B cell (primary cell): ENCODE data around the gene NAPA. TPM values are rescaled to one million over a fixed set of nuclear protein-coding genes. Genes with fewer than 3 reads are reported as not detected.

Experiments
- ATAC-seq: fragments of 200-7000 bp; cut with Tn5 transposase; one replicate; pipeline ENCODE4 v1.10.0; 2021; ENCODE audit warnings: low read depth, mild to moderate bottlenecking, moderate number of reproducible peaks, moderate library complexity
- CTCF ChIA-PET: fragments of 350-600 bp; sonication (Branson Sonifier 250); formaldehyde crosslinking; loops from one replicate; lab custom pipeline; 2021; ENCODE audit warnings: antibody characterized with exemption, inconsistent platforms; lab: Charles Lee
- POLR2A ChIA-PET: fragments of 350-600 bp; sonication (Branson Sonifier 250); formaldehyde crosslinking; loops from one replicate; lab custom pipeline; 2021; ENCODE audit warnings: antibody characterized with exemption; lab: Charles Lee
- DNase-seq: peaks from one replicate; pipeline ENCODE4 v3.0.0; 2013
- H2AFZ ChIP-seq: 2 replicates; pipeline ENCODE4 v1.6.1; 2012; ENCODE audit warnings: mild to moderate bottlenecking, low read depth, low read length; ENCODE audit not compliant: insufficient read depth, poor library complexity, severe bottlenecking
- H3K27ac ChIP-seq, 2 donors: 1 replicate in 1 of 2; 2 replicates in 1 of 2; pipeline ENCODE4 v1.5.1; 2012 to 2013; ENCODE audit warnings: low read length in 2 of 2, mild to moderate bottlenecking in 2 of 2, moderate library complexity in 1 of 2
- H3K27me3 ChIP-seq, 4 experiments: fragments of 200-600 bp in 1 of 4; sonication (generic) in 1 of 4; replicated peaks in 1 of 4; 1 replicate in 2 of 4; 2 replicates in 2 of 4; pipeline versions ENCODE4 v1.6.1 to v1.7.0; 2013 to 2016; ENCODE audit warnings: low read length in 3 of 4, mild to moderate bottlenecking in 2 of 4, mixed read lengths in 1 of 4, moderate library complexity in 1 of 4; ENCODE audit not compliant: insufficient read depth in 4 of 4, control insufficient read depth in 3 of 4; ENCODE audit errors: control extremely low read depth in 1 of 4
- H3K36me3 ChIP-seq, 2 experiments: replicated peaks in 1 of 2; 1 replicate in 1 of 2; 2 replicates in 1 of 2; pipeline versions ENCODE4 v1.6.1 to v1.7.1; 2013; ENCODE audit warnings: low read length in 1 of 2; ENCODE audit not compliant: insufficient read depth in 2 of 2, control insufficient read depth in 1 of 2; ENCODE audit errors: control extremely low read depth in 1 of 2, extremely low read depth in 1 of 2
- H3K4me1 ChIP-seq, 2 donors: fragments of 200-600 bp in 1 of 2; sonication (generic) in 1 of 2; 1 replicate in 1 of 2; 2 replicates in 1 of 2; pipeline versions ENCODE4 v1.5.1 to v1.6.1; 2013 to 2017; ENCODE audit warnings: low read length in 2 of 2; ENCODE audit not compliant: control insufficient read depth in 2 of 2, insufficient read depth in 2 of 2
- H3K4me2 ChIP-seq: replicated peaks from 2 replicates; pipeline ENCODE3; 2012; ENCODE audit warnings: mild to moderate bottlenecking, low read depth, low read length; ENCODE audit not compliant: poor library complexity, severe bottlenecking
- H3K4me3 ChIP-seq, 5 experiments: fragments of 200-600 bp in 1 of 5; sonication (generic) in 1 of 5; 1 replicate in 3 of 5; 2 replicates in 2 of 5; pipeline versions ENCODE4 v1.5.1 to v1.7.0; 2011 to 2016; ENCODE audit warnings: low read length in 4 of 5, mild to moderate bottlenecking in 4 of 5, low read depth in 2 of 5, control low read depth in 1 of 5, moderate library complexity in 1 of 5; ENCODE audit not compliant: insufficient read depth in 1 of 5; ENCODE audit errors: control extremely low read depth in 1 of 5, extremely low read depth in 1 of 5
- H3K79me2 ChIP-seq: fragments of 200-600 bp; sonication (generic); one replicate; pipeline ENCODE4 v1.6.0; 2016; ENCODE audit warnings: low read length; ENCODE audit not compliant: control insufficient read depth, insufficient read depth
- H3K9ac ChIP-seq: fragments of 200-600 bp; sonication (generic); 2 replicates; pipeline ENCODE4 v1.6.1; 2017; ENCODE audit warnings: mild to moderate bottlenecking, low read length, moderate library complexity
- H3K9me3 ChIP-seq, 3 donors: one replicate each; pipeline versions ENCODE4 v1.6.1 to v1.7.1; 2013; ENCODE audit warnings: low read length in 2 of 3; ENCODE audit not compliant: control insufficient read depth in 2 of 3, insufficient read depth in 1 of 3; ENCODE audit errors: control extremely low read depth in 1 of 3
- H4K20me1 ChIP-seq: 2 replicates; pipeline ENCODE4 v1.6.0; 2012; ENCODE audit warnings: mild to moderate bottlenecking, low read length; ENCODE audit not compliant: insufficient read depth, control insufficient read depth, poor library complexity, severe bottlenecking
- H3K27ac Mint-ChIP-seq: one replicate; pipeline ENCODE4 v1.8.0; 2021; ENCODE audit warnings: mixed read lengths
- H3K27me3 Mint-ChIP-seq: one replicate; pipeline ENCODE4 v1.8.0; 2021; ENCODE audit warnings: mixed read lengths
- H3K4me1 Mint-ChIP-seq: one replicate; pipeline ENCODE4 v1.8.0; 2021; ENCODE audit warnings: mixed read lengths
- H3K4me3 Mint-ChIP-seq: one replicate; pipeline ENCODE4 v1.8.0; 2021; ENCODE audit warnings: mixed read lengths
- H3K9me3 Mint-ChIP-seq: one replicate; pipeline ENCODE4 v1.8.0; 2022; ENCODE audit warnings: mixed read lengths; ENCODE audit not compliant: insufficient read depth
- CTCF ChIP-seq: fragments of 200-600 bp; IDR thresholded peaks from one replicate; pipeline ENCODE4 v1.8.0; 2022; ENCODE audit warnings: antibody characterized with exemption, mild to moderate bottlenecking
- EZH2 ChIP-seq: IDR thresholded peaks from 2 replicates; pipeline ENCODE4 v1.6.1; 2012; ENCODE audit warnings: borderline replicate concordance, low read depth, mild to moderate bottlenecking, moderate library complexity, low read length; ENCODE audit not compliant: insufficient read depth, poor library complexity, severe bottlenecking
- WGBS: methylation state at CpG from one replicate; pipeline ENCODE4 v1.1.5; 2013; ENCODE audit warnings: missing lambda C conversion rate; ENCODE audit not compliant: insufficient coverage; 5-methylcytosine and 5-hydroxymethylcytosine counted together
- intact Hi-C: fragments of 100-400 bp; cut with micrococcal nuclease; formaldehyde crosslinking; loops from one replicate; pipeline ENCODE4 v1.10.0; 2022
- polyA plus RNA-seq: library from polyadenylated mRNA; depleted of rRNA; stranded (reverse); fragments of >200 nt; gene quantifications from 2 replicates; pipeline ENCODE4 v1.2.3, GENCODE V29; 2012
- total RNA-seq, 2 donors: library from RNA; stranded (reverse); fragments of 120-200 nt in 1 of 2; gene quantifications; 1 replicate in 1 of 2; 2 replicates in 1 of 2; pipeline versions ENCODE4 v1.2.3 to v1.2.4, GENCODE V29; 2013 to 2022

NAPA gene
- total and polyA plus RNA-seq, 2 donors (not counting 1 experiment from before 2014, with no cell fraction given), result 66.8 to 86.5 TPM

GRCh38 chr19:47492571-47493377 is 22.1 kb downstream of the NAPA start:
- Histone ChIP-seq H3K4me2 (no peak overlapping the region), H3K79me2 (peaks cover 3% of the 10 kb centered on the region), H2AFZ (no peak overlapping the region), H3K27me3 (no peaks in the 10 kb centered on the region), H3K4me3 (no peak overlapping the region), H4K20me1 (peaks cover 14% of the 10 kb centered on the region), H3K27ac (no peak overlapping the region), H3K9ac (no peak overlapping the region), H3K36me3 (peaks cover 0 to 31% of the 10 kb centered on the region in 2 experiments), H3K9me3 (no peaks in the 10 kb centered on the region), H3K4me1 (peaks cover 0 to 1% of the 10 kb centered on the region in 2 donors)
- intact Hi-C loops, result no loop called here
- Mint-ChIP-seq H3K9me3 (no peaks in the 10 kb centered on the region), H3K27me3 (no peaks in the 10 kb centered on the region), H3K4me3 (no peak overlapping the region), H3K4me1 (peaks cover under 1% of the 10 kb centered on the region), H3K27ac (no peak overlapping the region)
- no peak for DNase-seq
- WGBS, result 64% methylated on average over 11 of the region's 23 CpGs
- POLR2A ChIA-PET, result no interaction called here
- TF ChIP-seq CTCF (no peak), EZH2 (no peak)
- CTCF ChIA-PET, result no interaction called here
- no peak for ATAC-seq

GRCh38 chr19:47492137-47492533 is 22.7 kb downstream of the NAPA start:
- ChIA-PET CTCF (no interaction called here), POLR2A (no interaction called here)
- Histone ChIP-seq H3K4me3 (no peak overlapping the region), H3K36me3 (peaks cover 0 to 26% of the 10 kb centered on the region in 2 experiments), H3K79me2 (peaks cover 3% of the 10 kb centered on the region), H3K4me2 (no peak overlapping the region), H2AFZ (no peak overlapping the region), H3K27ac (no peak overlapping the region), H3K27me3 (no peaks in the 10 kb centered on the region), H4K20me1 (peaks cover 7% of the 10 kb centered on the region), H3K9ac (no peak overlapping the region), H3K9me3 (no peaks in the 10 kb centered on the region), H3K4me1 (peaks cover 4 to 8% of the 10 kb centered on the region in 2 donors)
- Mint-ChIP-seq H3K9me3 (no peaks in the 10 kb centered on the region), H3K4me1 (peaks cover 7% of the 10 kb centered on the region), H3K4me3 (no peak overlapping the region), H3K27ac (no peak overlapping the region), H3K27me3 (no peaks in the 10 kb centered on the region)
- DNase-seq, result no peak
- intact Hi-C loops, result no loop called here
- TF ChIP-seq EZH2 (no peak), CTCF (no peak)
- ATAC-seq, result no peak
- WGBS, result 96% methylated on average over 9 of the region's 14 CpGs
